IMR-90 (cell line): ENCODE results near the gene MCM3AP. TPM values are rescaled to one million over a fixed set of nuclear protein-coding genes. Genes with fewer than 3 reads are reported as not detected.

ENCODE experiments used
- ATAC-seq: fragments of 200-7000 bp; cut with Tn5 transposase; 2 replicates; pipeline ENCODE4 v1.9.1; 2020; ENCODE audit warnings: low read depth, mild to moderate bottlenecking, moderate library complexity
- BruUV-seq: library from RNA; stranded (reverse); fragments of 400-500 nt; replicated peaks from 2 replicates; lab custom pipeline; 2021; lab: Mats Ljungman, UMichigan
- CTCF ChIA-PET: fragments of 300-600 bp; formaldehyde crosslinking; extraction: SDS; loops from one replicate; lab custom pipeline; 2021; ENCODE audit warnings: antibody characterized with exemption; lab: Yijun Ruan, JAX
- POLR2A ChIA-PET: fragments of 300-600 bp; sonication (Branson Sonifier 250); formaldehyde crosslinking; loops from one replicate; lab custom pipeline; 2022; ENCODE audit warnings: antibody characterized with exemption; ENCODE audit not compliant: unreplicated experiment; lab: Charles Lee
- DNase-seq: peaks from one replicate; pipeline ENCODE4 v3.0.0; 2013
- H2AFZ ChIP-seq: replicated peaks from 2 replicates; pipeline ENCODE3; 2013; ENCODE audit warnings: low read length, mild to moderate bottlenecking; ENCODE audit not compliant: poor library complexity
- H2AK5ac ChIP-seq: 2 replicates; pipeline ENCODE4 v1.6.1; 2013; ENCODE audit warnings: low read depth, low read length, inconsistent platforms
- H2AK9ac ChIP-seq: replicated peaks from 2 replicates; pipeline ENCODE3; 2013; ENCODE audit warnings: mild to moderate bottlenecking, low read depth, low read length, moderate library complexity; ENCODE audit not compliant: poor library complexity
- H2BK120ac ChIP-seq: 2 replicates; pipeline ENCODE4 v1.6.1; 2013; ENCODE audit warnings: low read depth, low read length, inconsistent platforms
- H2BK15ac ChIP-seq: 3 replicates; pipeline ENCODE4 v1.6.1; 2013; ENCODE audit warnings: low read depth, low read length, inconsistent platforms
- H2BK20ac ChIP-seq: 2 replicates; pipeline ENCODE4 v1.6.1; 2013; ENCODE audit warnings: low read depth, mild to moderate bottlenecking, inconsistent platforms, low read length, moderate library complexity
- H2BK5ac ChIP-seq: 2 replicates; pipeline ENCODE4 v1.6.1; 2013; ENCODE audit warnings: mild to moderate bottlenecking, low read depth, low read length, inconsistent platforms; ENCODE audit not compliant: poor library complexity, severe bottlenecking
- H3K14ac ChIP-seq: replicated peaks from 2 replicates; pipeline ENCODE4 v1.6.1; 2013; ENCODE audit warnings: low read depth, low read length, inconsistent platforms
- H3K18ac ChIP-seq: 2 replicates; pipeline ENCODE4 v1.6.1; 2013; ENCODE audit warnings: low read depth, low read length, control low read depth
- H3K23ac ChIP-seq: 2 replicates; pipeline ENCODE4 v1.6.1; 2013; ENCODE audit warnings: low read depth, low read length, inconsistent platforms
- H3K27ac ChIP-seq: 2 replicates; pipeline ENCODE4 v1.5.1; 2013; ENCODE audit warnings: mild to moderate bottlenecking, control low read depth, low read length; ENCODE audit not compliant: insufficient read depth
- H3K27me3 ChIP-seq: 2 replicates; pipeline ENCODE4 v1.6.1; 2013; ENCODE audit warnings: low read length; ENCODE audit not compliant: control insufficient read depth, insufficient read depth
- H3K36me3 ChIP-seq: 2 replicates; pipeline ENCODE4 v1.6.1; 2013; ENCODE audit warnings: low read length, mixed read lengths; ENCODE audit not compliant: control insufficient read depth, insufficient read depth
- H3K4ac ChIP-seq: 2 replicates; pipeline ENCODE4 v1.6.1; 2013; ENCODE audit warnings: low read depth, low read length, inconsistent platforms
- H3K4me1 ChIP-seq: 2 replicates; pipeline ENCODE4 v1.6.1; 2013; ENCODE audit warnings: low read length, mixed read lengths; ENCODE audit not compliant: control insufficient read depth, insufficient read depth
- H3K4me2 ChIP-seq: 2 replicates; pipeline ENCODE4 v1.6.1; 2013; ENCODE audit warnings: low read depth, mild to moderate bottlenecking, control low read depth, low read length, moderate library complexity
- H3K4me3 ChIP-seq: 2 replicates; pipeline ENCODE4 v1.5.1; 2013; ENCODE audit warnings: low read depth, mild to moderate bottlenecking, control low read depth, low read length, moderate library complexity; ENCODE audit not compliant: insufficient read depth
- H3K56ac ChIP-seq: 2 replicates; pipeline ENCODE4 v1.6.1; 2013; ENCODE audit warnings: low read length, inconsistent platforms; ENCODE audit not compliant: insufficient read depth; ENCODE audit errors: extremely low read depth
- H3K79me1 ChIP-seq, 2 experiments: 2 replicates each; pipeline ENCODE4 v1.6.1; 2013; ENCODE audit warnings: low read length in 2 of 2, inconsistent platforms in 1 of 2, low read depth in 1 of 2
- H3K9ac ChIP-seq: 2 replicates; pipeline ENCODE4 v1.6.1; 2013; ENCODE audit warnings: low read depth, low read length, control low read depth
- H3K9me1 ChIP-seq: 2 replicates; pipeline ENCODE4 v1.6.1; 2013; ENCODE audit warnings: low read length, inconsistent platforms; ENCODE audit not compliant: insufficient read depth
- H3K9me3 ChIP-seq: 2 replicates; pipeline ENCODE4 v1.6.1; 2013; ENCODE audit warnings: low read length; ENCODE audit not compliant: control insufficient read depth, insufficient read depth
- H4K20me1 ChIP-seq: 2 replicates; pipeline ENCODE4 v1.6.1; 2013; ENCODE audit warnings: low read length, inconsistent platforms; ENCODE audit not compliant: insufficient read depth
- H4K5ac ChIP-seq: 2 replicates; pipeline ENCODE4 v1.6.1; 2013; ENCODE audit warnings: mild to moderate bottlenecking, low read depth, low read length, control low read depth
- H4K8ac ChIP-seq, 2 experiments: 2 replicates each; pipeline ENCODE4 v1.6.1; 2013; ENCODE audit warnings: low read depth in 2 of 2, low read length in 2 of 2, control low read depth in 1 of 2, inconsistent platforms in 1 of 2
- H4K91ac ChIP-seq: 2 replicates; pipeline ENCODE4 v1.6.1; 2013; ENCODE audit warnings: low read depth, low read length, inconsistent platforms; ENCODE audit not compliant: insufficient read depth
- BHLHE40 ChIP-seq: fragments of 150-350 bp; IDR thresholded peaks from 2 replicates; pipeline ENCODE4 v1.6.1; 2016; ENCODE audit warnings: mild to moderate bottlenecking, low read depth, low read length
- MAFK ChIP-seq: IDR thresholded peaks from 2 replicates; pipeline ENCODE4 v1.6.1; 2012; ENCODE audit warnings: low read depth, low read length, improper control_type of control experiment
- MAZ ChIP-seq: IDR thresholded peaks from 2 replicates; pipeline ENCODE4 v1.6.1; 2012; ENCODE audit warnings: low read depth, mild to moderate bottlenecking, low read length, improper control_type of control experiment, moderate library complexity, borderline replicate concordance
- WGBS, 2 experiments: methylation state at CpG; one replicate each; pipeline versions ENCODE4 v1.1.5 to v1.1.7; 2013; ENCODE audit warnings: missing lambda C conversion rate in 2 of 2; ENCODE audit not compliant: insufficient read length in 1 of 2; ENCODE audit errors: extremely low coverage in 2 of 2; 5-methylcytosine and 5-hydroxymethylcytosine counted together
- dilution Hi-C: fragments of 300-500 bp; cut with HindIII; formaldehyde crosslinking; loops from one replicate; pipeline ENCODE4 v1.14.3; 2018; ENCODE audit warnings: low sequenced_read_pairs; ENCODE audit not compliant: unreplicated experiment
- in situ Hi-C: fragments of 300-500 bp; cut with MboI; formaldehyde crosslinking; loops from 3 replicates; pipeline ENCODE4 v1.14.3; 2019; ENCODE audit warnings: low sequenced_read_pairs, inconsistent platforms, mixed read lengths
- intact Hi-C: fragments of 100-400 bp; cut with micrococcal nuclease; formaldehyde crosslinking; loops from 2 replicates; pipeline ENCODE4 v1.10.0; 2022
- polyA plus RNA-seq, 3 experiments: library from polyadenylated mRNA; depleted of rRNA; stranded (reverse); fragments of >200 nt; gene quantifications; 2 replicates each; pipeline ENCODE4 v1.2.3, GENCODE V29; 2012; ENCODE audit warnings: low replicate concordance in 1 of 3
- total RNA-seq: library from RNA; depleted of rRNA; stranded (reverse); fragments of >200 nt; gene quantifications from 2 replicates; pipeline ENCODE4 v1.2.3, GENCODE V29; 2012

The MCM3AP gene
- total and polyA plus RNA-seq, 2 of the 4 experiments (the other 2 are of a cell fraction), result 46.5 to 63.1 TPM

DNA sequence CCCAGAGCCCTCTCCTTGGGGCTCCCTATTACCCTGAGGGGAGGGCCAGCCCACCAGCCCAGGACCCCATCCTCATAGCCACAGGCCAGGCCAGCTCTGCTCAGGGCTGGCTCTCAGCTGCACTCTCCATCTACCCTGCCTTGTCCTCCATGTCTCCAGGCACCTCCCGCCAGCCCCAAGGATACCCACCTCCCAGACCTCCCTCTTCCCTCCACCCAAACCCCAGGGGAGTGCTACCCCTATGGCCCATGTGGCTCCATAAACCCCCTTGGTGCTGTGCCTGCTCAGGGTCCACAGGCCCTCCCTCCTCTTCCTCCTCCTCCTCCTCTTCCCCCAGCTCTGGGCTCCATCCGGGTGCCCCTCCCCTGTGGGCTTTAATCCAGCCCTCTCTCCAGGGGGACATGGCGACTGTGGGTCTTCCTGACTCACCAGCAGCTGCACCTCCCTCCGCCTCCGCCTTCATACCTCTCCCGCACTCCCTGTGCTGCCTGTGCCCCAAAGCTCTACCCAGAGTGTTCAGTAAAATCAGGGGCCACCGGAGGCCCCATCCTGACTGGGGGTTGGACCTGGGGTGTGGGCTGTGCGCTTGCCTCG, 9.9 kb upstream of the MCM3AP start:
- intact Hi-C loops (no loop called here), in situ Hi-C loops (no loop called here)

More for the DNA sequence above, 9.9 kb upstream of the MCM3AP start:
- CTCF ChIA-PET, result no interaction called here
- Histone ChIP-seq H3K4ac (peak overlapping the region; percentile 45), H2BK15ac (no peak overlapping the region; the same call in 2 of the 3 replicates), H3K36me3 (peaks cover 11% of the 10 kb centered on the region), H3K14ac (peak overlapping the region; percentile 46), H3K27me3 (no peaks in the 10 kb centered on the region), H3K56ac (no peak overlapping the region), H2AK9ac (peak overlapping the region; percentile 85), H3K4me1 (peaks cover 11% of the 10 kb centered on the region), H2BK5ac (peak overlapping the region; percentile 64), H2BK20ac (0 out of 2 replicates have a peak overlapping the region, but pooled peaks have one; percentile 14), H3K79me1 (peaks cover 6 to 7% of the 10 kb centered on the region in 2 experiments; a peak in 2 of 4 replicates), H3K4me2 (peak overlapping the region; percentile 4; the same call in 1 of the 2 replicates), H4K20me1 (no peaks in the 10 kb centered on the region; the same call in 1 of the 2 replicates), H3K23ac (no peak overlapping the region), H4K5ac (peak overlapping the region; percentile 56), H3K18ac (no peak overlapping the region; the same call in 1 of the 2 replicates), H3K27ac (peak overlapping the region; percentile 53), H2AFZ (peak overlapping the region; percentile 85), H3K9me3 (no peaks in the 10 kb centered on the region), H3K4me3 (no peak overlapping the region), H3K9me1 (no peaks in the 10 kb centered on the region; the same call in 1 of the 2 replicates), H4K91ac (peak overlapping the region; percentile 41), H2AK5ac (peak overlapping the region; percentile 74), H3K9ac (no peak overlapping the region), H4K8ac (peak overlapping the region; percentile 40 to 77; a peak in 2 of 4 replicates), H2BK120ac (peak overlapping the region; percentile 30; the same call in 1 of the 2 replicates)
- dilution Hi-C loops, result no loop called here
- BruUV-seq, result no TSS peak
- peak; percentile 82 for ATAC-seq
- no peak for TF ChIP-seq BHLHE40
- TF ChIP-seq MAZ, result peak; percentile 73; the same call in 1 of the 2 replicates
- no peak for TF ChIP-seq MAFK
- DNase-seq, result peak; percentile 69
- POLR2A ChIA-PET, result no interaction called here
- 44% methylated on average over 3 of the region's 9 CpGs; no CpG with 5 or more reads in 1 of the 2 experiments for WGBS, 2 experiments
